Measurements from ENCODE around the gene DKKL1. TPM values are rescaled to one million over a fixed set of nuclear protein-coding genes. Genes with fewer than 3 reads are reported as not detected.

The DKKL1 gene
- polyA plus RNA-seq, 1 of the 3 experiments (the other 2 are of a cell fraction): 0.36 TPM

GRCh38 chr19:49338023-49338677 is 25.5 kb upstream of the DKKL1 start:
- ChIA-PET POLR2A (no interaction called here), CTCF (no interaction called here)
- Histone ChIP-seq H3F3A (replicated peaks; ENCODE audit: insufficient read depth) (peaks cover 2% of the 10 kb centered on the region), H3K9ac (no peak overlapping the region), H3K9me2 (no peaks in the 10 kb centered on the region), H3K4me2 (no peak overlapping the region), H3K36me3 (replicated peaks in 1 of 2; ENCODE audit: control insufficient read depth in 1 of 2, insufficient read depth in 2 of 2, low read length in 1 of 2) (peaks cover 12 to 19% of the 10 kb centered on the region in 2 experiments), H4K20me1 (ENCODE audit: insufficient read depth) (peaks cover 2% of the 10 kb centered on the region; the same call in 1 of the 2 replicates), H3K9me3 (no peaks in the 10 kb centered on the region), H3K27me3 (ENCODE audit: insufficient read depth) (no peaks in the 10 kb centered on the region), H3K4me1 (ENCODE audit: control insufficient read depth in 1 of 2, insufficient read depth in 2 of 2, low read depth in 1 of 2, low read length in 1 of 2) (peaks cover 0 to 6% of the 10 kb centered on the region in 2 experiments; a peak in 1 of 4 replicates), H3K27ac (ENCODE audit: low read depth in 2 of 2, low read length in 1 of 2) (no peak overlapping the region), H3K79me2 (ENCODE audit: insufficient read depth) (no peaks in the 10 kb centered on the region), H3K4me3 (ENCODE audit: low read depth in 2 of 2, low read length in 1 of 2) (no peak overlapping the region), H2AFZ (ENCODE audit: low read depth) (no peak overlapping the region)
- DNase-seq: no peak
- 54% methylated on average over 34 of the region's 34 CpGs for WGBS (ENCODE audit: low lambda C conversion rate)
- TF ChIP-seq TEAD4 (IDR thresholded peaks at IDR 0.05; ENCODE audit: borderline replicate concordance, insufficient read depth) (no peak), NFIC (IDR thresholded peaks at IDR 0.05; ENCODE audit: borderline replicate concordance) (no peak), RAD21 (IDR thresholded peaks at IDR 0.05; ENCODE audit: low read length) (no peak), ZBTB33 (IDR thresholded peaks at IDR 0.05; ENCODE audit: borderline replicate concordance, low read depth) (no peak), GATA2 (CRISPR knock-in tag; IDR thresholded peaks at IDR 0.05) (no peak), REST (IDR thresholded peaks at IDR 0.05; ENCODE audit: low read depth, low read length) (no peak), FOXJ3 (CRISPR knock-in tag; IDR thresholded peaks at IDR 0.05) (no peak), TCF12 (IDR thresholded peaks at IDR 0.05) (no peak), RFX5 (IDR thresholded peaks at IDR 0.05; ENCODE audit: low read length) (no peak), POLR2AphosphoS5 (IDR thresholded peaks at IDR 0.05; ENCODE audit: low read depth, low read length) (no peak), PBX3 (IDR thresholded peaks at IDR 0.05) (no peak), NRF1 (IDR thresholded peaks at IDR 0.05; ENCODE audit: low read depth, low read length) (no peak), JUND (IDR thresholded peaks at IDR 0.05) (no peak)

Data from SK-N-SH (cell line).